HG03565 (cell line): ENCODE data around the gene DAPL1.

Experiments used
- ATAC-seq: cut with Tn5 transposase; IDR thresholded peaks from one replicate; pipeline ENCODE4 v1.9.1; 2021; ENCODE audit warnings: mild to moderate bottlenecking, moderate library complexity; ENCODE audit not compliant: unreplicated experiment

Gene DAPL1, protein sequence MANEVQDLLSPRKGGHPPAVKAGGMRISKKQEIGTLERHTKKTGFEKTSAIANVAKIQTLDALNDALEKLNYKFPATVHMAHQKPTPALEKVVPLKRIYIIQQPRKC

GRCh38 chr2:158795195-158795924 is at the start of gene DAPL1:
Gene DAPL1, plus strand, starts transcription at chr2:158795317. Its CDS starts 56 bp downstream, at chr2:158795373.
- ATAC-seq: no peak

GRCh38 chr2:158745866-158746382 is 49.2 kb upstream of the DAPL1 start:
- ATAC-seq: no peak

DNA sequence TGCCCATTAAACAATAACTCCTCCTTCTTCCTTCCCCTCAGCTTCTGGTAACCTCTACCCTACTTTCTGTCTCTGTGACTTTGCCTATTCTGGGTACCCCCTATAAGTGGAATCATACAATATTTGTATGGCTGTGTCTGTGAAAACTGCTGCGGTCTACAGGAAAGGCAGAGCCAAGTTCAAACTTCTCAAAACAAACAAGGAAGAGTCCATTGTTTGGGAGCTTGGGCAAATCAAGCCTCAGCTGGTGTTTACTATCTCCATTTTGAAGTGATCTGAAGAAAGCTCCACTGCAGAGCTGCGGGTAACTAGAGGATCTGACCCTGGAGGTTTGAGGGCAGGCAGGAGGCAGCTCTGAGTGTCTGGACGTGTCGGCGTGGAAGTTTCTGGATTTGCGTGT is 48.6 kb upstream of the DAPL1 start:
- ATAC-seq: no peak

DNA sequence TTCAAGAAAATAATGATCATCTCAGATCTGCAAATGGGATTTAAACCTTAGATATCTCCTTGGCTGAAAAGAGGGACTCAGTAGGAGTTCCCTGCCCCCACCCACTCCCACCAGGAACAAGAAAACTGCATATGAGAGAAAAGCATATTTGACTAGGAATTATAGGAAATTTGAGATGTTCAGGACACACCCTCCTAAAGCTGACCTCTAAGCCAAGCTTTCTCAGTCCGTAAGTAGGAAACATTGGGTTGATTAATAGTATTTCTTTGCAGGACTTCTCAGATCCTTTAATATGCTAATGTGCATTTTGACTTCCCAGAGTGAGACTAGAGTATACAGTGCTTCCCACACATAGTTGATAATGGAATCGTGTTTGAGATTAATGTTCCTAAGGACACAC is 47.8 kb upstream of the DAPL1 start:
- no peak for ATAC-seq

DNA sequence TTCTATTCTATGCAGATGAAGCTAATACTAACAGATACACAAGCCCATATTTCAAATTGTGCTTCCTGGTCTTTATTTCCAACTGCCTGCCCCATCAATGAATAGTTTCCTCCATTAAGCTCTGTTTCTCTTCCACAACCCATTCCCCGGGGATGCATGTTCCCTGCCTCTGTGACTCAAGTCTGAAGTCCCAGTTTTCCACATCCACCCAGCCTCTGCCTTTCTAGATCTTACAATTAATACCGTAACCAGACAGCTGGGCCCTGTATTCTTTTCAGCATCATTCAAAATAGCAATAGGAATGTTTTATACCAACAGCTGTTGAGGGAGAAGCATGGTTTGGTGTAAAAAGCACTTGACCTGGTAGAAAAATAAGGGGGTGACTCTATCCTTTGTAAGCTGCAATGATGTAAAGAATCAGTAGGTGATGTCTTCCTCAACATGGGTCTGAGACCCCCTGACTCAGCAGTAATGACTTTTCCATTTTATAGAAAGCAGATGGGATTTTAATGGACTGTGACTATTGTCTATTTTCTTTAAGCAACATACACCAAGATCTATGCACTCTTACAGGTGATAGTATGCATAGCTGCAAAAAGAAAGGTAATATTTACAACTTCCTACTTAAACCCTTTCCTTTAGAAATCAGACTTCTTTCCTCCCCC is 46.1 kb upstream of the DAPL1 start:
- ATAC-seq: no peak

DNA sequence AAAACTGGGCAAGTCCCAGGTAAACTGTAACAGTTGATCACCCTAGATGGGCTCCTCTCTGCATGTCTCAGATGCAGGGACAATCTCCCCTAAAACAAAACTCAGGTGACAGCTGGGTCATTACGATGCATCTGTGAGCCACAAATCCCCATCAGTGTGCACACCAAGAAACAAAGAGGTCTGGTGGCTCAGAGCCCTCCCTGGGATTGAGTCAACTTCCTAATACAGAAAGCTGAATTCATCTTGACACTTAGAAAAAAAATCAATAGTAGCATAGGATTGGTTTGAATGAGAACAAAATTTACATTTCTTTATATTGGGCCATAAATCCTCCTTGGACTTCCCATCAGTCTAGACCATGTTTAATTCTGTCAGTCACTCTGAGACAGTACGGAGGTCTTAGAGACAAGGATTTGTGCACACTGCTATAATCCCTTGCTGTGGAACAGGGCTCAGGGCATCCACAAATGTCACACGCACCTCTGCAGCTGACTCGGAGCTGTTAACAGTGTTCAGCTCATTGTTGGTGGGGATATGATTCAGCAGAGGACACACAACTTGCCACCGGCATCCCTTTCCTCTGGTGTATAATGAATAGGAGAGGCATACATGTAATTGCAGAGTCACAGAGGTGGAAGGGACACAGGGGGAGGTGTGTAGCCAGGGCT is 44.5 kb upstream of the DAPL1 start:
- ATAC-seq: no peak

DNA sequence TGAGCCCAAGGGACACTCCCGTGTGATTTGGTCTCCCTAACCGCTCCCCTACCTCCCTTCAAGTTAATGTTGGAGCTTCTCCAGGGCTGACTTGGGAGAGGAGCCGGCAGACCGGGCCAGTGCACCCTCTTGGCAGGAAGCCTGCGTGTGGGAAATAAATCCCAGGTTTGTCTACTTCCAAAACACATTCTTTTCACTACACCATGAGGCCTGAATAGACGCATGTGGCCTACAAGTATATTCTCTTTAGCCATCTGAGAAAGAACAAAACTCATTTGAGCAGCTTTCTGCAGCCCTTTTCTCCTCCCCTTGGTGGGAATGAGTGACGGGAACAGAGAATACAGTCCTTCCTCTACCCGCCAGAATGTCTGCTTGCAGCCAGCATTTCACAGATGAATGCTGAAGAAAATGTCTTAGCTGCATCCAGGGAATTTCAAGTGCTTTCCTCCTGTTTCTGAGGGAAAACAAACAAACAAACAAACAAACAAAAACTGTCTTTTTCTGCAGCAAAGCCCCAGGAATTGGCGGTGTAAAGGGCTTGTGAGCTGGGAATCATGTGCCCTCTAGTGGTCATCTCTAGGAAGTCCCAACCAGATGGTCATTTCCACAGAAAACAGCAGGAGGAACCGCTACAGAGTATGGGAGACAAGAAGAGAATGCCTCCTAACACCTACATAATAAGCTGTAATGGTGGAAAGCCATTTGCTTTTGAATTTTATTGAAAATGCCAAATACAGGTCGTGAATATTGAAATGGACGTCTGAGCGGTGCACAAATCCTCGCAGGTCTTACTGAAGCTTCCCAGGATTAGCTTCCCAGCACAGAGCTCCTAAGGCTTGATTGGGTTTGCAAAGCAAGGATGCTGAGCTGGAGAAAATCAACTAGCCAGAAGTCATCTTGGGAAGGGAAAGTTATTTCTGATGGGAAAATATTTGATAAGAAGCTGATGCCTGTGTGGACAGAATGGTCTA is 41.2 kb upstream of the DAPL1 start:
- peak; percentile 70 for ATAC-seq

DNA sequence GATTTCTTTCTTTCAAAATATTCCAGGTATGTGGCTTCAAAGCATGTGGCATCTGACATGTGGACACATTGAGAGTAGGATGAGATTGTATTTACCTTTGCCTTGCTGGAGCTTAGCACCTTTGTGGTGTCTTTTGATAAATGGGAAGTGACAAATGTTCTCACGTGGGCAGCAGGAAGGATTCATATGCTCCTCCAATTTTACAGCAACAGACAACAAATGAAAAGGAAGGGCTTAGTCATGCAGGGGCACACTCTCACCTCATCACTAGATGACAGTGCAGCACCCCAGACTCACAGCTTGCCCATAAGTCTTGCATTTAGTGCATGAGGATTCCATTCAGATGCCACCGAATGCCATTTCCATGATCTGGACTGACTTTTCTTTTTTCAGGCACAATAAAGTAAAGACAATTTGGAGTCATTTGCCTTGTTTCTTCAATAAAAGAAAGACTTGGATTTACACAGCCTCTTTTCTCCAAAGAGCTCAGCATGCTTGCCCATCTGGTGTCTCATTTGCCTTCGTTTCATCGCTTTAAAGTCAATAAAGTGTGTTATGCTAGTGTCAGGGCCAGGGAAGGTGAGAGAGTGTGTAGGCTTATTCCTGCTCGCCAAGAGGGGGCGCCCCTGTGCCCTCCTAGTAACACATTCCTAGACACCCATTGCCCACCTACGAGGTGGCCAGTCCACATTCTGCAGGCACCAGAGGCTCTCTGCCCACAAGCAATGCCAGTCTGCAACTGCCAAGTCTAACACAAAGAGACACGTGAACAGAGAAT is 39.6 kb upstream of the DAPL1 start:
- no peak for ATAC-seq

- no peak for ATAC-seq
Observed at GRCh38 chr2:158756331-158756730, 38.8 kb upstream of the DAPL1 start.

- ATAC-seq: no peak
Observed at GRCh38 chr2:158756976-158757375, 38.1 kb upstream of the DAPL1 start.

- ATAC-seq: no peak
Observed at GRCh38 chr2:158760887-158761286, 34.2 kb upstream of the DAPL1 start.

GRCh38 chr2:158761621-158762020 is 33.5 kb upstream of the DAPL1 start:
- no peak for ATAC-seq

GRCh38 chr2:158762336-158762735 is 32.8 kb upstream of the DAPL1 start:
- ATAC-seq: no peak

DNA sequence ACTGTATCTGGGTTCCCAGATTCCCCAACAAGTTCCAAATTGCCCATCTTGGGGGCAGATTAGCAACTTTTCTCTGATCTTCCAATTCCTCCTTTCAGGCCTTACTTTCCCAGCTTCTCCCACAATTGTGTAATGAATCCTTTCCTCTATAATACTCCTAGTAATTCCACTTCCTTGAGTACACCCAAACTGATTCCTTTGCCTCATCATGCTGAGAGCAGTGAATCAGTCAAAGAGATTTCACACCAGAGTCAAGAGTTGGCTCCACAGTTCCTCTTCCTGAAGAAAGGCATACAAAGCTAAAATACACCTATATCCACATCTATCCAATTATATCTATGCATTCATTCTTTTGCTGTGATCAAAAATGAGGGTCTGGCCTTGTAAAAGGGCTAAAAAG is 28.6 kb upstream of the DAPL1 start:
- no peak for ATAC-seq

- no peak for ATAC-seq
Observed at GRCh38 chr2:158772306-158773078, 22.6 kb upstream of the DAPL1 start.

GRCh38 chr2:158773121-158773520 is 22.0 kb upstream of the DAPL1 start:
- no peak for ATAC-seq

DNA sequence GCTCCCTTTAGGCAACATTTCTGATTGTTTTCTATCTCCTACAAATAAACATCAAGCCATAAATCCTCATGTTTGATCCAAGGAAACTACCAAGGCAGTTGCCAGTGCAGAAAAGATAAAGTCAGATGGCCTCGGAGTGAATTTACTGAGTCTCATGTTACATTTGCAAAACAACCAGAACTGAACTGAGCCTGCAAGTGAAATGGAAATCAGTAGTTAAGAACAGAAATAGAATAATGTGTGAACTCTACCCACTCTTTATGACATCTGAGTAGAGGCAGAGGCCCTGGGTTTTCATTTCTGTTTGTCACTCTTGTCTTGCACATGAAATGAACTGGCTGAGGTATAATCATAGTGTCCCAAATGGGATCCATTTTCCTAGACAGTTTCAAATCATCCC is 20.4 kb upstream of the DAPL1 start:
- no peak for ATAC-seq

DNA sequence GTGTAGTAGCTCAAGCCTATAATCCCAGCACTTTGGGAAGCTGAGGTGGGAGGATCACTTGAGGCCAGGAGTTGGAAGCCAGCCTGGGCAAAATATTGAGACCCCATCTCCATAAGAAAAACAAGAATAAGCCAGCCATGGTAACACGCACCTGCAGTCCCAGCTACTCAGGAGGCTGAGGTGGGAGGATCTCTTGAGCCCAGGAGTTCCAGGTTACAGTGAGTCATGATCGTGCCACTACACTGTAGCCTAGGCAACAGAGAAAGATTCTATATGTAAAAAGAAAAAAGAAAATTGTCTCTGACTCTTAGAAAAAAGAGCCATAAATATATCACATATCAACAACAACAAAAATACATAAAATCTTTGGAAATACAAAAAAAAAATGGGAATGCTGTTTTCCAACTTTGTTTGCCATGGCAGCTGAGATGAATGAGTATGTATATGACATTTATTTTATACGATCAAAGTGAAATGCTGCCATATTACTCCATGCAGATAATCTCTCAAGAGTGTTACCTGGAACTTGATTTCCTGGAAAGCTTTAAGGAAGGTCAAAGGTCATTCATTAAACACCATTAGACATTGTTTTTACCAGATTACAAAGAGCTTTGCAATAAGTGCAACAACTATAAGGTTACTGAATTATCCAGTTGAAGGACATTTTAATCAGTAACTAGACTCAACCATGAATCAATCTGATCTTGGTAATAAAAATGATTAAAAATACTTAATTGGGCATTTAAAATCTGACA is 19.7 kb upstream of the DAPL1 start:
- no peak for ATAC-seq
